IMR-90 (cell line): ENCODE measurements around the gene BUD23. TPM values are rescaled to one million over a fixed set of nuclear protein-coding genes. Genes with fewer than 3 reads are reported as not detected.
"Not testable (repeated sequence)": the region's sequence is repeated elsewhere in the genome, so short reads cannot be mapped to it uniquely, and the experiment has no call there.

ENCODE experiments used
- ATAC-seq: fragments of 200-7000 bp; cut with Tn5 transposase; 2 replicates; pipeline ENCODE4 v1.9.1; 2020; ENCODE audit warnings: low read depth, mild to moderate bottlenecking, moderate library complexity
- BruUV-seq: library from RNA; stranded (reverse); fragments of 400-500 nt; replicated peaks from 2 replicates; lab custom pipeline; 2021; lab: Mats Ljungman, UMichigan
- CTCF ChIA-PET: fragments of 300-600 bp; formaldehyde crosslinking; extraction: SDS; loops from one replicate; lab custom pipeline; 2021; ENCODE audit warnings: antibody characterized with exemption; lab: Yijun Ruan, JAX
- POLR2A ChIA-PET: fragments of 300-600 bp; sonication (Branson Sonifier 250); formaldehyde crosslinking; loops from one replicate; lab custom pipeline; 2022; ENCODE audit warnings: antibody characterized with exemption; ENCODE audit not compliant: unreplicated experiment; lab: Charles Lee
- DNase-seq: peaks from one replicate; pipeline ENCODE4 v3.0.0; 2013
- H2AFZ ChIP-seq: replicated peaks from 2 replicates; pipeline ENCODE3; 2013; ENCODE audit warnings: low read length, mild to moderate bottlenecking; ENCODE audit not compliant: poor library complexity
- H2AK5ac ChIP-seq: 2 replicates; pipeline ENCODE4 v1.6.1; 2013; ENCODE audit warnings: low read depth, low read length, inconsistent platforms
- H2AK9ac ChIP-seq: replicated peaks from 2 replicates; pipeline ENCODE3; 2013; ENCODE audit warnings: mild to moderate bottlenecking, low read depth, low read length, moderate library complexity; ENCODE audit not compliant: poor library complexity
- H2BK120ac ChIP-seq: 2 replicates; pipeline ENCODE4 v1.6.1; 2013; ENCODE audit warnings: low read depth, low read length, inconsistent platforms
- H2BK15ac ChIP-seq: 3 replicates; pipeline ENCODE4 v1.6.1; 2013; ENCODE audit warnings: low read depth, low read length, inconsistent platforms
- H2BK20ac ChIP-seq: 2 replicates; pipeline ENCODE4 v1.6.1; 2013; ENCODE audit warnings: low read depth, mild to moderate bottlenecking, inconsistent platforms, low read length, moderate library complexity
- H2BK5ac ChIP-seq: 2 replicates; pipeline ENCODE4 v1.6.1; 2013; ENCODE audit warnings: mild to moderate bottlenecking, low read depth, low read length, inconsistent platforms; ENCODE audit not compliant: poor library complexity, severe bottlenecking
- H3K14ac ChIP-seq: replicated peaks from 2 replicates; pipeline ENCODE4 v1.6.1; 2013; ENCODE audit warnings: low read depth, low read length, inconsistent platforms
- H3K18ac ChIP-seq: 2 replicates; pipeline ENCODE4 v1.6.1; 2013; ENCODE audit warnings: low read depth, low read length, control low read depth
- H3K23ac ChIP-seq: 2 replicates; pipeline ENCODE4 v1.6.1; 2013; ENCODE audit warnings: low read depth, low read length, inconsistent platforms
- H3K27ac ChIP-seq: 2 replicates; pipeline ENCODE4 v1.5.1; 2013; ENCODE audit warnings: mild to moderate bottlenecking, control low read depth, low read length; ENCODE audit not compliant: insufficient read depth
- H3K27me3 ChIP-seq: 2 replicates; pipeline ENCODE4 v1.6.1; 2013; ENCODE audit warnings: low read length; ENCODE audit not compliant: control insufficient read depth, insufficient read depth
- H3K36me3 ChIP-seq: 2 replicates; pipeline ENCODE4 v1.6.1; 2013; ENCODE audit warnings: low read length, mixed read lengths; ENCODE audit not compliant: control insufficient read depth, insufficient read depth
- H3K4ac ChIP-seq: 2 replicates; pipeline ENCODE4 v1.6.1; 2013; ENCODE audit warnings: low read depth, low read length, inconsistent platforms
- H3K4me1 ChIP-seq: 2 replicates; pipeline ENCODE4 v1.6.1; 2013; ENCODE audit warnings: low read length, mixed read lengths; ENCODE audit not compliant: control insufficient read depth, insufficient read depth
- H3K4me2 ChIP-seq: 2 replicates; pipeline ENCODE4 v1.6.1; 2013; ENCODE audit warnings: low read depth, mild to moderate bottlenecking, control low read depth, low read length, moderate library complexity
- H3K4me3 ChIP-seq: 2 replicates; pipeline ENCODE4 v1.5.1; 2013; ENCODE audit warnings: low read depth, mild to moderate bottlenecking, control low read depth, low read length, moderate library complexity; ENCODE audit not compliant: insufficient read depth
- H3K56ac ChIP-seq: 2 replicates; pipeline ENCODE4 v1.6.1; 2013; ENCODE audit warnings: low read length, inconsistent platforms; ENCODE audit not compliant: insufficient read depth; ENCODE audit errors: extremely low read depth
- H3K79me1 ChIP-seq, 2 experiments: 2 replicates each; pipeline ENCODE4 v1.6.1; 2013; ENCODE audit warnings: low read length in 2 of 2, inconsistent platforms in 1 of 2, low read depth in 1 of 2
- H3K9ac ChIP-seq: 2 replicates; pipeline ENCODE4 v1.6.1; 2013; ENCODE audit warnings: low read depth, low read length, control low read depth
- H3K9me1 ChIP-seq: 2 replicates; pipeline ENCODE4 v1.6.1; 2013; ENCODE audit warnings: low read length, inconsistent platforms; ENCODE audit not compliant: insufficient read depth
- H3K9me3 ChIP-seq: 2 replicates; pipeline ENCODE4 v1.6.1; 2013; ENCODE audit warnings: low read length; ENCODE audit not compliant: control insufficient read depth, insufficient read depth
- H4K20me1 ChIP-seq: 2 replicates; pipeline ENCODE4 v1.6.1; 2013; ENCODE audit warnings: low read length, inconsistent platforms; ENCODE audit not compliant: insufficient read depth
- H4K5ac ChIP-seq: 2 replicates; pipeline ENCODE4 v1.6.1; 2013; ENCODE audit warnings: mild to moderate bottlenecking, low read depth, low read length, control low read depth
- H4K8ac ChIP-seq, 2 experiments: 2 replicates each; pipeline ENCODE4 v1.6.1; 2013; ENCODE audit warnings: low read depth in 2 of 2, low read length in 2 of 2, control low read depth in 1 of 2, inconsistent platforms in 1 of 2
- H4K91ac ChIP-seq: 2 replicates; pipeline ENCODE4 v1.6.1; 2013; ENCODE audit warnings: low read depth, low read length, inconsistent platforms; ENCODE audit not compliant: insufficient read depth
- BHLHE40 ChIP-seq: fragments of 150-350 bp; IDR thresholded peaks from 2 replicates; pipeline ENCODE4 v1.6.1; 2016; ENCODE audit warnings: mild to moderate bottlenecking, low read depth, low read length
- CEBPB ChIP-seq: IDR thresholded peaks from 2 replicates; pipeline ENCODE4 v1.6.1; 2012; ENCODE audit warnings: low read depth, low read length, improper control_type of control experiment
- MXI1 ChIP-seq: IDR thresholded peaks from 2 replicates; pipeline ENCODE4 v1.6.1; 2012; ENCODE audit warnings: low read depth, mild to moderate bottlenecking, low read length, moderate library complexity, borderline replicate concordance
- RFX5 ChIP-seq: IDR thresholded peaks from 2 replicates; pipeline ENCODE4 v1.8.0; 2012; ENCODE audit warnings: low read depth, mild to moderate bottlenecking, low read length, moderate library complexity
- SMC3 ChIP-seq: fragments of 150-350 bp; IDR thresholded peaks from 2 replicates; pipeline ENCODE4 v1.6.1; 2016; ENCODE audit warnings: low read depth, mild to moderate bottlenecking, antibody characterized with exemption, low read length, moderate library complexity
- WGBS, 2 experiments: methylation state at CpG; one replicate each; pipeline versions ENCODE4 v1.1.5 to v1.1.7; 2013; ENCODE audit warnings: missing lambda C conversion rate in 2 of 2; ENCODE audit not compliant: insufficient read length in 1 of 2; ENCODE audit errors: extremely low coverage in 2 of 2; 5-methylcytosine and 5-hydroxymethylcytosine counted together
- dilution Hi-C: fragments of 300-500 bp; cut with HindIII; formaldehyde crosslinking; loops from one replicate; pipeline ENCODE4 v1.14.3; 2018; ENCODE audit warnings: low sequenced_read_pairs; ENCODE audit not compliant: unreplicated experiment
- in situ Hi-C: fragments of 300-500 bp; cut with MboI; formaldehyde crosslinking; loops from 3 replicates; pipeline ENCODE4 v1.14.3; 2019; ENCODE audit warnings: low sequenced_read_pairs, inconsistent platforms, mixed read lengths
- intact Hi-C: fragments of 100-400 bp; cut with micrococcal nuclease; formaldehyde crosslinking; loops from 2 replicates; pipeline ENCODE4 v1.10.0; 2022
- polyA plus RNA-seq, 3 experiments: library from polyadenylated mRNA; depleted of rRNA; stranded (reverse); fragments of >200 nt; gene quantifications; 2 replicates each; pipeline ENCODE4 v1.2.3, GENCODE V29; 2012; ENCODE audit warnings: low replicate concordance in 1 of 3
- total RNA-seq: library from RNA; depleted of rRNA; stranded (reverse); fragments of >200 nt; gene quantifications from 2 replicates; pipeline ENCODE4 v1.2.3, GENCODE V29; 2012
- TF ChIP-seq, protein P1 (sequence below): conservative IDR thresholded peaks from 2 replicates; pipeline ENCODE4 v1.5.1; 2012; ENCODE audit warnings: mild to moderate bottlenecking, low read depth, low read length, improper control_type of control experiment

The BUD23 gene
- total and polyA plus RNA-seq, 2 of the 4 experiments (the other 2 are of a cell fraction), result 35.7 to 65.2 TPM

DNA sequence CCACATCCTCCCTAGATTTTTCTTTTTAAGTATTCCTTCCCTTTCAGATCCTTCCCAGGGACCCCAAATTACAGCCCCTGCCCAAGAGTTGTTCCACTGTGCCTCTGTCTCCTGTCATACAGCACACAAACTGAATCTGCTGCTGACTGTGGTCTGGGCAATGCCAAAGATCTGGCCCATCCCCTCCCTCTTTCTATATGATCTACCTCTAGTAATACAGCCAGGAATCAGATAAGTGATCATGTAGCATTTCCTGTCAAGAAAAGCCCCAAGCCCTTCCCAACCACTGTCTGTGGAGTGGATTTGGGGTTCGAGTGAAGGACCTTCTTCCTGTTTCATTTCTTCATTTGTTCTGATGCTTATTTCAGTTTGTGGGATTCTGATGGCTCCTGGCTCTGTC is 29.4 kb downstream of the BUD23 start:
- Histone ChIP-seq H3K9ac (no peak overlapping the region), H3K36me3 (peaks cover 5% of the 10 kb centered on the region; the same call in 1 of the 2 replicates), H3K4ac (no peak overlapping the region), H2AK5ac (no peak overlapping the region), H3K56ac (no peak overlapping the region), H2AFZ (no peak overlapping the region), H2AK9ac (no peak overlapping the region), H3K4me1 (peaks cover 21% of the 10 kb centered on the region), H3K18ac (no peak overlapping the region), H2BK20ac (no peak overlapping the region), H3K14ac (no peak overlapping the region), H3K9me1 (peaks cover 21% of the 10 kb centered on the region), H3K23ac (no peak overlapping the region), H2BK5ac (no peak overlapping the region), H2BK15ac (no peak overlapping the region), H3K79me1 (peaks cover 27 to 87% of the 10 kb centered on the region in 2 experiments), H2BK120ac (no peak overlapping the region), H3K9me3 (no peaks in the 10 kb centered on the region), H4K8ac (no peak overlapping the region), H3K27me3 (no peaks in the 10 kb centered on the region), H4K5ac (no peak overlapping the region), H3K4me2 (no peak overlapping the region), H4K91ac (no peak overlapping the region), H3K27ac (no peak overlapping the region), H3K4me3 (no peak overlapping the region), H4K20me1 (peaks cover 91% of the 10 kb centered on the region)
- no CpG with 5 or more reads among the region's 1 CpG for WGBS, 2 experiments
- ATAC-seq, result no peak
- DNase-seq, result no peak
- BruUV-seq, result no TSS peak
- CTCF ChIA-PET, result no interaction called here
- POLR2A ChIA-PET, result no interaction called here
- dilution Hi-C loops (no loop called here), intact Hi-C loops (no loop called here), in situ Hi-C loops (no loop called here)
- TF ChIP-seq BHLHE40 (no peak), SMC3 (no peak), MXI1 (no peak), RFX5 (no peak), CEBPB (no peak)
- TF ChIP-seq, protein P1, sequence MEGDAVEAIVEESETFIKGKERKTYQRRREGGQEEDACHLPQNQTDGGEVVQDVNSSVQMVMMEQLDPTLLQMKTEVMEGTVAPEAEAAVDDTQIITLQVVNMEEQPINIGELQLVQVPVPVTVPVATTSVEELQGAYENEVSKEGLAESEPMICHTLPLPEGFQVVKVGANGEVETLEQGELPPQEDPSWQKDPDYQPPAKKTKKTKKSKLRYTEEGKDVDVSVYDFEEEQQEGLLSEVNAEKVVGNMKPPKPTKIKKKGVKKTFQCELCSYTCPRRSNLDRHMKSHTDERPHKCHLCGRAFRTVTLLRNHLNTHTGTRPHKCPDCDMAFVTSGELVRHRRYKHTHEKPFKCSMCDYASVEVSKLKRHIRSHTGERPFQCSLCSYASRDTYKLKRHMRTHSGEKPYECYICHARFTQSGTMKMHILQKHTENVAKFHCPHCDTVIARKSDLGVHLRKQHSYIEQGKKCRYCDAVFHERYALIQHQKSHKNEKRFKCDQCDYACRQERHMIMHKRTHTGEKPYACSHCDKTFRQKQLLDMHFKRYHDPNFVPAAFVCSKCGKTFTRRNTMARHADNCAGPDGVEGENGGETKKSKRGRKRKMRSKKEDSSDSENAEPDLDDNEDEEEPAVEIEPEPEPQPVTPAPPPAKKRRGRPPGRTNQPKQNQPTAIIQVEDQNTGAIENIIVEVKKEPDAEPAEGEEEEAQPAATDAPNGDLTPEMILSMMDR, result no peak

DNA sequence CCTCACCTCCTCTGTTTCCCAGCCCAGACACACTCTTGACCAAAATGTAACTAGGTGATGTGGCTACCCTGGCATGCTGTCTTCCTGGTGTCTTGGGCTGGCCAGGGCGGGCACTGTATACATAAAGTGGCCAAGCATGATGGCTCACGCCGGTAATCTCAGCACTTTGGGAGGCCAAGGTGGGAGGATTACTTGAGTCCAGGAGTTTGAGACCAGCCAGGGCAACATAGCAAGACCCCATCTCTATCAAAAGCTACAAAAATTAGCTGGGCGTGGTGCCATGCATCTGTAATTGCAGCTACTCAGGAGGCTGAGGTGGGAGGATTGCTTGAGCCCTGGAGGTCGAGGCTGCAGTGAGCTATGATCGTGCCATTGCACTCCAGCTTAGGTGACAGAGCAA is 29.9 kb downstream of the BUD23 start:
- H2AK5ac ChIP-seq, H3K4me3 ChIP-seq, dilution Hi-C loops, H2BK5ac ChIP-seq, H3K9ac ChIP-seq, H2BK15ac ChIP-seq, intact Hi-C loops, H3K14ac ChIP-seq, H3K4ac ChIP-seq, H2BK120ac ChIP-seq, CTCF ChIA-PET, DNase-seq, H2AK9ac ChIP-seq, H4K5ac ChIP-seq, BruUV-seq, H3K56ac ChIP-seq, ATAC-seq, POLR2A ChIA-PET, H3K27ac ChIP-seq, H3K27me3 ChIP-seq, in situ Hi-C loops, H2AFZ ChIP-seq, H3K4me2 ChIP-seq, H3K18ac ChIP-seq, H4K8ac ChIP-seq, H4K91ac ChIP-seq, H2BK20ac ChIP-seq, H3K9me3 ChIP-seq, H3K23ac ChIP-seq, H3K36me3 ChIP-seq: not testable (repeated sequence)
- peaks cover 25% of the 10 kb centered on the region for H3K4me1 ChIP-seq
- 100% methylated on average over 1 of the region's 6 CpGs; no CpG with 5 or more reads in 1 of the 2 experiments for WGBS, 2 experiments
- H4K20me1 ChIP-seq, result peaks cover 95% of the 10 kb centered on the region
- H3K9me1 ChIP-seq, result peaks cover 21% of the 10 kb centered on the region
- peaks cover 27 to 89% of the 10 kb centered on the region in 2 experiments for H3K79me1 ChIP-seq
